Measurements from ENCODE around the gene PEF1.

DNA sequence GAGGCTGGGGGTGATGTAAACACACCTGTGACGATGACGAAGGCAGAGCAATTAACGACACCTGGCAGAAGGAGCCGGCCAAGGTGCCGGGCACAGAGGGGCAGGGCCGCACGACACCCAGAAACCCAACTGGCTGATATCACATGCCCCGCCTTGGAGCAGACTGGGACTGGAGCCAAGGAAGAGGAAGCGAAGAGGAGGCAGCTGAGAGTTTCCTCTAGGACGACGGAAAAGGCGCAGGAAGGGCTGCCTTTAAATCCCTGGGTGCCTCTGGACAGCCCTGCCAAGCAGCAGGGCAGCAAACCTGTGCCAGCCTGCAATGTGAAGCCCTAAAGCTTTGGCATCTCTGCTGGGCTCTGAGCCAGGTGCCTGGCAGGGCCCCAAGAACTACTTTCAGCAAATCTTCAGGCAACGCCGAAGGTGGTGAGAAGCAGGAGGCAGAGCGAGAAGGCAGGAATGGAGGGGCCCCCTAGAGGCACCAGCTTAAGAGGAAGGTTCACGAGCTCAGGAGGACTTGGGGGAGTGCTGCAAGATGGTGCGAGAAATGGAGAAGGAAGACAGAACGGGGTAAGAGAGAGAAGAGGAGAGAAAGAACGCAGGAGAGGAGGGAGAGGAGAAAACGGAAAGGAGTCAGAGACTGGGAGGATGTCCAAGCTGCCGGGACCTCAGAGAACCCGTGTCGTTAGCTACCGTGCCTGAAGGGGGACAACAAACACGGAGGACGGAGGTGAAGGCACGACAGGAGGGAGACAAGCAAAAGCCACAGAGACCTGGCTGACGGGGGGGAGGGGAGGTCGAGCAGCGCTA is 25.3 kb upstream of the PEF1 start:
- TF ChIP-seq POLR2A (IDR thresholded peaks at IDR 0.05; ENCODE audit: low read depth) (no peak), EP300 (IDR thresholded peaks at IDR 0.05) (no peak), POLR2AphosphoS5 (IDR thresholded peaks at IDR 0.05) (peak; percentile 36 to 54)
- TF ChIP-seq, protein P1, sequence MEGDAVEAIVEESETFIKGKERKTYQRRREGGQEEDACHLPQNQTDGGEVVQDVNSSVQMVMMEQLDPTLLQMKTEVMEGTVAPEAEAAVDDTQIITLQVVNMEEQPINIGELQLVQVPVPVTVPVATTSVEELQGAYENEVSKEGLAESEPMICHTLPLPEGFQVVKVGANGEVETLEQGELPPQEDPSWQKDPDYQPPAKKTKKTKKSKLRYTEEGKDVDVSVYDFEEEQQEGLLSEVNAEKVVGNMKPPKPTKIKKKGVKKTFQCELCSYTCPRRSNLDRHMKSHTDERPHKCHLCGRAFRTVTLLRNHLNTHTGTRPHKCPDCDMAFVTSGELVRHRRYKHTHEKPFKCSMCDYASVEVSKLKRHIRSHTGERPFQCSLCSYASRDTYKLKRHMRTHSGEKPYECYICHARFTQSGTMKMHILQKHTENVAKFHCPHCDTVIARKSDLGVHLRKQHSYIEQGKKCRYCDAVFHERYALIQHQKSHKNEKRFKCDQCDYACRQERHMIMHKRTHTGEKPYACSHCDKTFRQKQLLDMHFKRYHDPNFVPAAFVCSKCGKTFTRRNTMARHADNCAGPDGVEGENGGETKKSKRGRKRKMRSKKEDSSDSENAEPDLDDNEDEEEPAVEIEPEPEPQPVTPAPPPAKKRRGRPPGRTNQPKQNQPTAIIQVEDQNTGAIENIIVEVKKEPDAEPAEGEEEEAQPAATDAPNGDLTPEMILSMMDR (IDR thresholded peaks at IDR 0.05), result peak in 2 of 3 experiments; percentile 13 to 22
